Stimulated activated CD4-positive, alpha-beta T cell treated with anti-CD3 and anti-CD28 coated beads, Interleukin-4, amount 100 ng/mL, for 24 hours (primary cell): ENCODE measurements around the gene MEIOSIN.

Experiments
- DNase-seq: peaks from one replicate; pipeline ENCODE4 v3.0.0-alpha.2; 2020

MEIOSIN gene

DNA sequence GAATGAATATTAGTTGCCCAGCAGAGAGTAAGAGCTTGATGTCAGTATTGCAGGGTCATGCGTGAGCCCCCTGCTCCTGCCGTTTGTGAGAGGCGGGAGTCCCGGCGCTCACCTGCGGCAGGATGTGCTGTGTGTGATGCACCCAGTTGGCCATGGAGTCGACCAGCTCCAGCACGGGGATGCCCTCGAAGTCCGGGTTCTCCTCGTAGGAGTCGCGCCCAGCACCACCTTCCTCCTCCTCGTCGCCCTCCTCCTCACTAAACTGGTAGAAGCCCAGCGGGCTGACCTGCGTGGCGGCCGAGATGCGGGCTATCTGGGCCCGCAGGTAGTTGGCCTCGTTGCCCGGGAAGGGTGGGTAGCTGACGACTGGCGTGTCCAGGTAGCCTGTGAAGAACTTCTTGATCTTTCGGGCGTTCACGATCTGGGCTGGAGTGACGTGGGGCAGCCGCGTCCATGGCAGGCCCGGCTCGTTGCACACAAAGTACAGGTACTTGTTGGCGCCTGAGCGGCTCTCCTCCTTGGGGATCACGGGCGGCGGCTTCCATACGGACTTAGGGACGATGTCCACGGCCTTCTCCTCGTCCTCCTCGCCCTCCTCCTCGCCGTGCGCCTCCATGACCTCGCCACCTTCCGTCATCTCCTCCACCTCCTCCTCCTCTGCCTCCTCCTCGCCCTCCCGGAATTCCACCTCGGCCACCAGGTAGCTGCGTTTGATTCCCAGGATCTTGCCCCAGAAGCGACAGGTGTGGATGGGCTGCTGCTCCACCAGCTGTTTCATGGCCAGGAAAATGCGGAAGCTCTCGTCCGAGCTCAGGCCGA lies 71.1 kb downstream of the MEIOSIN start:
- DNase-seq, result no peak

- no peak for DNase-seq
Observed at GRCh38 chr19:45804959-45805230, 71.7 kb downstream of the MEIOSIN start.

- DNase-seq, result no peak
Observed at GRCh38 chr19:45805719-45806118, 72.5 kb downstream of the MEIOSIN start.

DNA sequence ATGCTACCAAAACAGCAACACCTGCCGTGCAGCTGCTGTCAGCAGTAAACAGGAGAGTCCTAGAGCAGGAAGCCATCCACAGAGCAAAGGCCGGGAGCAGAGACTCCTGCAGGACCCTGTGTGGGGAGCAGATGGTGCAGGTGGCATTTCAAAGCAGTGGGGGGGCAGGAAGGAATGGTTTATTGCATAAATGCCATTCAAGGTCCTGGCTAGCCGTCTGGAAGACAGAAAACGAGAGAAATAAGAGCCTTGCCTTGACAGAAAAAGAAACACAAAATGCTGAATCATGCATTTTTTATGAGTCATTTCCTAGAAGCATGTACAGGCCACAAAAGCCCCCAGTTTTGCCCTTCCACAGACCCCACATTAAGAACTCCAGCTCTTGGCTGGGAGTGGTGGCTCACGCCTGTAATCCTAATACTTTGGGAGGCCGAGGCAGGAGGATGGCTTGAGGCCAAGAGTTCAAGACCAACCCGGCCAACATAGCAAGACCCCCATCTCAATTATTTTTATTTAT lies 76.5 kb downstream of the MEIOSIN start:
- DNase-seq, result no peak

DNA sequence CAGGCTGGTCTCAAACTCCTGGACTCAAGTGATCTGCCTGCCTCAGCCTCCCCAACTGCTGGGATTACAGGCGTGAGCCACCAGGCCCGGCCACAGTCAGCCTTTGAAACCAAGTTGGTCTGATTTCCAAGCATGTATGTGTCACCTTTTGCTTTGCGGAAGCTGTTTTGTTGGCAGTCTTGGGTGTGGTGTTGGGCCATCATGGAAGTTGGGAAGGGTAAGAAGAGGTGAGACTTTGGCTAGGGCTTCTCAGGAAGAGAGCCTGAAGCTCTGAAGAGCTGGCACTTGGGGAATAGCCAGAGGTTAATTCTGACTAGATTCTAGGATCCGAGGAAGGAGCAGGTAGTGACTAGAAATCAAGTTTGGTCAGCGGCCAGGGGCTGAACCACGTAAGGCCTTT lies 79.1 kb downstream of the MEIOSIN start:
- DNase-seq, result no peak
